CD4-positive, alpha-beta T cell treated with Interferon alpha-2 for 1 hour (primary cell): Measurements from ENCODE around the gene FAM107A.
"Not testable (repeated sequence)": the region's sequence is repeated elsewhere in the genome, so short reads cannot be mapped to it uniquely, and the experiment has no call there.

Experiments
- DNase-seq, 2 donors: peaks; one replicate each; pipeline ENCODE4 v3.0.0-alpha.2; 2020 to 2022

Gene FAM107A

GRCh38 chr3:58535531-58536500 is 41.4 kb downstream of the FAM107A start:
- no peak for DNase-seq

- DNase-seq, result no peak
These were observed 42.3 kb downstream of the FAM107A start for GRCh38 chr3:58534592-58535494.

- peak; percentile 82 to 84 for DNase-seq
These were observed 44.4 kb downstream of the FAM107A start for GRCh38 chr3:58532794-58533220.

DNA sequence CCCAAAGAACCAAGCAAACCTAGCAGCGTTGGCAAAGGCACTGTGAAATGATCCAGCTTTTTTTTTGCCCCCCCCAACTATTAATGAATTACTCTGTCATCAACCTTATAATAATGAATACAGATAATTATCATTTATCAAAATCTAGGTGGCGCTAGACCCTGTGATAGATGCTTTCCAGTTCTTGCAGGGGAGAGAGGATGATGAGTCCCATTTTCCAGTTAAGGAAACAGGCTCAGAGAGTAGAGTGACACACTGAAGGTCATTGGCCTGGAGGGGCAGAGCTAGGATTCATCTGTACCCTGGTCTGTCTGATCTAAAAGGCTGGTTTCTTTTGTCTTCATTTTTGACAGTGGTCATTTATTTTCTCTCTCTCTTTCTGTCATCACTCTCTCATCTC is 45.2 kb downstream of the FAM107A start:
- DNase-seq, result no peak

GRCh38 chr3:58531555-58531954 is 45.6 kb downstream of the FAM107A start:
- DNase-seq, result no peak

DNA sequence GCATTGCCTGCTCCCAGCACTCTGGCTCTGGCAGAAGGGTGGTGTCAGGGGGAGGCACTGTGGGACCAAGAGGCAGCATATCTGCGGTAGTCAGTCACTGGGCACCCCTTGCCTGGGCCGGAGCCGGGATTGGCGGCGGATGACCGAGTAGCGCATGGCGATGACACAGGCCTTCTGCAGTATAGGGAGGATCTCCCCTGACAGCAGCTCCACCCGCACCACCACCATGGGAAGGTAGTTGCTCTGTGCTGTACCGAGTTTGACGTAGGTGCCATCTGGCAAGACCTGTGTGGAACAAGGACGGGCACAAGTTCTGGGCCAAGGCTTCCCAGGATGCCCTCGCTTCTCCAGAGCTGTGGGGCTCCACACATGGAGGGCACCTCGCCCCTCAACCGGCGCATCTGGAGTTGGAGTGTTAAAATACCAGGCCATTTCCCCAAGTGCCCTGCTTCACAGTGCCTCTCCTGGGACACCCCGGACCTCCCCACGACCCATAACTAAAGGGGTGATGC is 46.8 kb downstream of the FAM107A start:
- no peak for DNase-seq

DNA sequence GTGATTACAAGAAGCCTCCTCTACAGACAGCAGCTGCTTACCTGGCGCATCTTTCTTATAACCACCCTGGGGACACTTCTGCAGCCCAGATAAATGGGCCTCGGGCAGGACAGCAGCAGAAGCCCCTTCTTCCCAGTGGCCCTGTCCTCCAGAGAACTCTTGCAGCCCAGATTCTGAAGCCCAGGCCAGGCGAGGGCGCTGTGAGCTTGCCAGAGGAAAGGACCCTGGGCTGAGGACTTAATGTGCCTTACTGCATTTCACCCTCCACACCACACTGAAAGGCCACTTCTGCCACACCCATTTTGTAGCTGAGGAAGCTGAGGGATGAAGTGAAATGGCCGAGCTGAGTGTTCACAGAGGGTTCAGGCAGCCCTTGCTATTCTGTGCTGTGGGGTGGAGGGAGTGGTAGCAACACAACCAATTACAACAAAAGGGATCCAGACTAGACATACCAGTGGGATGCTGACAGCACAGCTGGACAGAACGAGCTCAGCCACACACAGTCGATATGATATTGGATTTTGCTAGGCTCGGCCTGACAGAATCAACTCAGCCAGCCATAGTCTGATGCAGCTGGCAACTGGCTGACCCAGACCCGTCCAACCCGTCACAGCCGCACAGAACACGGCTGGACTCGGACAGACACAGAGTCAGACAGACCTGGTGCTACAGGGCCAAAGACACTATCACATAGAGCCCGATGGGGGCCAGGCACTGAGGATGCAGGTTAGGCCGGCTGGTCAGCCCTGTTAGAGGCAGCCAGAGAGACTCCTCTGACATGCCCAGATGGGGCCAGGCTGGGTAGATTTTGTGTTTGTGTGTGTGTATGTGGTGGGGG is 47.5 kb downstream of the FAM107A start:
- DNase-seq, result no peak

DNA sequence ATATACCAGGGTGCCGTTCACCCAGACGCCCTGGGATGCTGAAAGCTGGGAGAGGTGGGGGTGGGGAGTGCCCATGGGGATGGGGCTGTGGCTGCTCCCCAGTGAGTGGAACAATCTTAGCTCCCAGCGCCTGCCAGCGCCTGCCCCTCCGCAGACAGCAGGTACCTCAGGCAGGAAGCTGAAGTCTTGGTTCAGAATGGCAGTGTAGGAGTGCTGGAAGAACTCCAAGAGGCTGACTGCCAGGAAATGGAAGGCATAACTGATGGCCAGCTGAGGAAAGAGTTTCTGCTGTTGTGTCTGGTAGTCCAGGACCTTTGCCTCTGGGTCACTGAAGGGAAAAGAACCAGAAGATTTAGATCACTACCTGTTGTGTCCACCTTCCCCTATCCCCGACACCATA is 48.6 kb downstream of the FAM107A start:
- DNase-seq, result no peak

DNA sequence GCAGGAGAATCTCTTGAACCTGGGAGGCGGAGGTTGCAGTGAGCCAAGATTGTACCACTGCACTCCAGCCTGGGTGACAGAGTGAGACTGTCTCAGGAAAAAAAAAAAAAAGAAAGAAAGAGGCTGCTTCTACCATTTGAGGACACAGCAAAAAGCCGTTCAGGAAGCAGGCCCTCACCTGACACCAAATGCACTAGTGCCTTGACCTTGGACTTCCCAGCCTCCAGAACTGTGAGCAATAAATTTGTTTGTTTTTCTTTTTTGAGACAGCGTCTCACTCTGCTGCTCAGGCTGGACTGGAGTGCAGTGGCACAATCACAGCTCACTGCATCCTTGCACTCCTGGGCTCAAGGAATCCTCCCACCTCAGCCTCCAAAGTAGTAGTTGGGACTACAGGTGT is 49.8 kb downstream of the FAM107A start:
- not testable (repeated sequence) for DNase-seq

DNA sequence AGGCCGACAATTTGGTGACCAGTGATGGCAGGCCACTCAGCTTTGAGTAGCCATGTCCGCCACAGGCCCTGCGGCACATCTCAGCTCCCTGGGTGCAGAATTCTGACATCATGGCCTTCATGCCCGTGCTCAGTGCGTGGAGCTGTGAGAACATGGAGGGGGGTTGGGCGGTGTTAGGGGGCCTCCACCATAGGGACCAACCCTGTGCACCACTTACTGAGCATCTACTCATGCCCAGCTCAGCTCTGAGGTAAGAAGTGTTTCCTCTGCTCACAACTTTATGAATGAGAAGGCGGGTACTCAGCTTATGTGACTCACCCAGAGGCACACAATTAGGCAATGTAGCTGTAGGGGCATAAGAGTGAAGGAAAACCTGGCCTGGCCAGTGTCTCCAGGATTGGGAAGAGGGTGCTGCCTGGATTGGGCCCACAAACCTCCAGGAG is 50.7 kb downstream of the FAM107A start:
- peak in 1 of 2 donors; percentile 43 for DNase-seq

GRCh38 chr3:58524326-58524888 is 52.8 kb downstream of the FAM107A start:
- DNase-seq, result no peak

- DNase-seq, result no peak
These were observed 54.3 kb downstream of the FAM107A start for GRCh38 chr3:58522759-58523425.

DNA sequence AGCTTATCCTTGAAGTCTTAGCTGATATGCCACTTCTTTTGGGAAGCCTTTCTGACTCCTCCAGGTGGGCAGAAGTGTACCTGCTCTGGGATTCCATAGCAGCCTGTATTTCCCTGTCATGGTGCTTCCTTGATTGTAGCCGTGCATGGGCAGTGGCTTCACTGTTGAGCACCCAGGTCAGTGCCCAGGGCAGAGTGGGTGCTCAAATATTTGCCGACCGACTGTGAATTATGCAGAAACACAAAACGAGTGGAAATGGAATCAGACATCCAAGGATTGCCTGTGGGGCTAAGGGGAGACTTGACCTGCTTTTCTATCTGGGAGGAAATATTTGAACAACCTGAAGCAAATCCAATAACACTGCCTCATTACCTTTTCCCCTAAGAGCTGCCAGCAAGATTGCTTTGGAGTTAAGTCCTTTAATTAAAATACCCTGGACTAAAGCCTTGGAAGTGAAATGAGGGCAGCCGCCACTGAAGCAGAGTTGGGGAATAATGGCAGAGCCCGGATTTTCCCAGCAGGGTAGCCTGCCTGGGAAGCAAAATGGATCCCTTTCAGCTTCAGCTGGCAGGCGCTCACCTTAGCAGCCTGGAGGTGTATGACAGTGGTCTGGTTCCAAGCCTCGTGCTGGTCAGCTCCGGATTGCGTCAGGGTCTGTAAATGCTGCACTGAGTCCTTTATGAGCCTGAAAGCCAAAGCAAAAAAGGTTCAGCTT is 55.1 kb downstream of the FAM107A start:
- no peak for DNase-seq

- no peak for DNase-seq
These were observed 55.9 kb downstream of the FAM107A start for GRCh38 chr3:58521336-58521670.

DNA sequence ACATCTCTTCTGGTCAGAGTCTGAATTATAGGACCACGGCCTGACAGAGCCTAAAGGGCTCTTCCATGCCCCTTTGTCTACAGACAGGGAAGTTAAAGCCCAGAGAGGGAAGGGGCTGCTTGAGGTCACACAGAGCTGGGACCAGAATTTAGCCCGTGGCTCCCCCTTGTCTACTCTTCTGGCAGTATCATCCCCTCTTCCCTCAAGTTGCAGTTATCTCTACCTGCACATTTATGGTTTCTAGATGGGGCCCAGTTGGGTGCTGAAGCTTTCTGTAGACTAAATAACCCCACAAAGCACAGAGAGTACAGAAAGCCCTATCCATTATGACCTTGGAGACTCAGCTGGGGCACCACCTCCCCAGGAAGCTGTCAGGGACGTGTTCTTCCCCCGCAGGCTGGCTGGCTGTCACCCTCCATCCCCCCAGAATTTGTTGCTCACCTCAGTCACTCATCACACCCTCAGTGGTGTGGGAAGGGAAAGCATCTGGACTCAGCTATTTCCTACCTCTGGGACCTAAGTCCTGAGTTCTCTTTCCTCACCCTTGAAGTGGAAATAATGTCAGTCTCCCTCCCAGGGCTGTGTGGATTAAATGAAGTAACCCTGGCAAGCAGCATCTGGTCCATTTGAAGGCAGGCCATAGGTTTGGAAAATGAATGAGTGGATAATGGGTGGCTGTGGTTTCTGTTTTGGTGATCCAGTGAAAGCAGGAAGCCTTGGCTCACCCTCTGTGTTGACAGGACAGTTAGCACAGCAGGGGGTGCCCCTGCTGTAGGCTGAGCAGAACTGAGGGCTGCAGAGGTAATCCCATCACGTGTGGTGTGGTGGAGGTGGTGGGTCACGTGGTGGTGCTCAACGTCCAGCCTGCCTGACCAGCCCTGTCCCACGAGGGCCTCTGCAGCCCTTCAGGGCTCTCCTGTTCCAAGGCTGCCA is 56.5 kb downstream of the FAM107A start:
- DNase-seq, result no peak

DNA sequence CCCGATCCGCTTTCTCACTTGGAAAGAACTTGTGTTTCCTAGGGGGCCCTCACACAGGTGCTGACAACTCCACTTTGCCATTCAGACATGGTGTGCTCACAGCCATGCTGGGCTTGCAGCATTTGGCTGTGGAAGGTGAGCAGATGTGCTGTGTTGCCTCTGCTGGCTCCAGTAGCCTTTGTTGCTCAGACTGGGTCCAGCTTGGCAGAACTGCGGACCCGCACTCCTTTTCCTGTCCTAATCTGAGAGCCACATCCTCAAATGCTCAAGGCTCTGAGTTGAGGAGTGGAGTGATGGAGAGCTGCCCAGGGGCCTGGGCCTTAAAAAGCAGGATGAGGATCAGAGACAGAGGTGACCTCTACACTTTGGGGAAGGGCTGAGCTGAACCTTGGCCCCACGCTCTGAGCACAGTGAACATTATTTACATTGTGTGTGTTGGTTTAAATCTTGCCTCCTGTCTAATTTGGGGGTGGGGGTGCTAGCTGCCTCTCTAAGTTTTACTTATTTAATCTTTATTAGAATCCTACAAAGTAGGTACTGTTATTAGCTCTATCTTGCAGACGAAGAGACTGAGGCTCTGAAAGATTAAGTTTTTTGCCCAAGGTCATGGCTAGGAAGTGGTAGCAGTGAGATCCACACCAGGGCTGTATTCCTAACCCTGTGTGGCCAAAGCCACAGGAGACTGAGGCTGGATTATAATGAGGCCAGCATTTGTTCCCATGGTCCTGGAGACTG is 57.4 kb downstream of the FAM107A start:
- no peak for DNase-seq

GRCh38 chr3:58518291-58518789 is 58.9 kb downstream of the FAM107A start:
- no peak for DNase-seq

- no peak for DNase-seq
These were observed 62.8 kb downstream of the FAM107A start for GRCh38 chr3:58514405-58514804.
